K562 (cell line): ENCODE results near the gene RAB3GAP2. TPM values are rescaled to one million over a fixed set of nuclear protein-coding genes. Genes with fewer than 3 reads are reported as not detected.

Source experiments
- CXXC5 ChIP-seq: fragments of 250-450 bp; sonication (Bioruptor Pico); IDR thresholded peaks from 2 replicates; pipeline ENCODE4 v1.8.0; 2022; ENCODE audit warnings: inconsistent platforms, mild to moderate bottlenecking, moderate library complexity
- MEIS2 ChIP-seq: fragments of 450-650 bp; IDR thresholded peaks from 2 replicates; pipeline ENCODE4 v1.6.1; 2014; ENCODE audit warnings: mild to moderate bottlenecking; ENCODE audit not compliant: partially characterized antibody
- PHF20 ChIP-seq: fragments of 450-650 bp; IDR thresholded peaks from 2 replicates; pipeline ENCODE4 v1.6.1; 2018; ENCODE audit not compliant: partially characterized antibody
- ZEB2 ChIP-seq: fragments of 450-650 bp; IDR thresholded peaks from 2 replicates; pipeline ENCODE4 v1.6.1; 2016
- polyA plus RNA-seq, 8 experiments: library from polyadenylated mRNA; depleted of rRNA in 4 of 8; stranded (reverse) in 5 of 8; unstranded in 3 of 8; fragments of >200 nt; fragmentation: Nextera tagmentation in 2 of 8; fragmentation: Illumina TruSeq in 1 of 8; extraction: Ambion mirVana in 2 of 8; extraction: Trizol in 1 of 8; gene quantifications; 2 replicates each; pipeline versions ENCODE4 v1.2.1 to v1.2.3, GENCODE V29; 2011 to 2014; ENCODE audit warnings: inconsistent platforms in 1 of 8, missing spikeins in 1 of 8
- total RNA-seq, 7 experiments: library from RNA; depleted of rRNA in 6 of 7; stranded (reverse); fragments of >200 nt in 6 of 7; fragmentation: Illumina TruSeq in 2 of 7; extraction: Trizol in 2 of 7; gene quantifications; 2 replicates each; pipeline versions ENCODE4 v1.2.1 to v1.2.3, GENCODE V29; 2011 to 2021; ENCODE audit warnings: low replicate concordance in 1 of 7
- TF ChIP-seq, protein P1 (sequence below), 2 experiments: fragments of 450-650 bp; formaldehyde crosslinking in 1 of 2; IDR thresholded peaks; 2 replicates each; pipeline versions ENCODE4 v1.4.0 to v1.6.1; 2014 to 2020; ENCODE audit warnings: mild to moderate bottlenecking in 2 of 2, borderline replicate concordance in 1 of 2, low read depth in 1 of 2
- TF ChIP-seq, protein P2 (sequence below), 2 experiments: IDR thresholded peaks in 1 of 2; conservative IDR thresholded peaks in 1 of 2; 2 replicates each; pipeline ENCODE4 v1.6.1; 2016; ENCODE audit warnings: low read depth in 2 of 2, mild to moderate bottlenecking in 1 of 2, missing compliant biosample characterization in 1 of 2, missing genetic modification characterization in 1 of 2, moderate library complexity in 1 of 2
- TF ChIP-seq, protein P3 (sequence below): sonication (generic); IDR thresholded peaks from 2 replicates; pipeline ENCODE4 v1.6.1; 2016

Gene RAB3GAP2
- total and polyA plus RNA-seq, 9 of the 15 experiments (the other 6 are each of a cell fraction or from before 2014, with no cell fraction given) = 14.1 to 69.1 (median 32.2) TPM

GRCh38 chr1:220121791-220122530 lies 150.3 kb downstream of the RAB3GAP2 start (continued):
- TF ChIP-seq, protein P1, sequence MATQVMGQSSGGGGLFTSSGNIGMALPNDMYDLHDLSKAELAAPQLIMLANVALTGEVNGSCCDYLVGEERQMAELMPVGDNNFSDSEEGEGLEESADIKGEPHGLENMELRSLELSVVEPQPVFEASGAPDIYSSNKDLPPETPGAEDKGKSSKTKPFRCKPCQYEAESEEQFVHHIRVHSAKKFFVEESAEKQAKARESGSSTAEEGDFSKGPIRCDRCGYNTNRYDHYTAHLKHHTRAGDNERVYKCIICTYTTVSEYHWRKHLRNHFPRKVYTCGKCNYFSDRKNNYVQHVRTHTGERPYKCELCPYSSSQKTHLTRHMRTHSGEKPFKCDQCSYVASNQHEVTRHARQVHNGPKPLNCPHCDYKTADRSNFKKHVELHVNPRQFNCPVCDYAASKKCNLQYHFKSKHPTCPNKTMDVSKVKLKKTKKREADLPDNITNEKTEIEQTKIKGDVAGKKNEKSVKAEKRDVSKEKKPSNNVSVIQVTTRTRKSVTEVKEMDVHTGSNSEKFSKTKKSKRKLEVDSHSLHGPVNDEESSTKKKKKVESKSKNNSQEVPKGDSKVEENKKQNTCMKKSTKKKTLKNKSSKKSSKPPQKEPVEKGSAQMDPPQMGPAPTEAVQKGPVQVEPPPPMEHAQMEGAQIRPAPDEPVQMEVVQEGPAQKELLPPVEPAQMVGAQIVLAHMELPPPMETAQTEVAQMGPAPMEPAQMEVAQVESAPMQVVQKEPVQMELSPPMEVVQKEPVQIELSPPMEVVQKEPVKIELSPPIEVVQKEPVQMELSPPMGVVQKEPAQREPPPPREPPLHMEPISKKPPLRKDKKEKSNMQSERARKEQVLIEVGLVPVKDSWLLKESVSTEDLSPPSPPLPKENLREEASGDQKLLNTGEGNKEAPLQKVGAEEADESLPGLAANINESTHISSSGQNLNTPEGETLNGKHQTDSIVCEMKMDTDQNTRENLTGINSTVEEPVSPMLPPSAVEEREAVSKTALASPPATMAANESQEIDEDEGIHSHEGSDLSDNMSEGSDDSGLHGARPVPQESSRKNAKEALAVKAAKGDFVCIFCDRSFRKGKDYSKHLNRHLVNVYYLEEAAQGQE (IDR thresholded peaks at IDR 0.05; ENCODE audit: borderline replicate concordance) = peak; percentile 92
- TF ChIP-seq, protein P1 (CRISPR knock-in tag; IDR thresholded peaks at IDR 0.05; ENCODE audit: low read depth) = no peak
- TF ChIP-seq, protein P2, sequence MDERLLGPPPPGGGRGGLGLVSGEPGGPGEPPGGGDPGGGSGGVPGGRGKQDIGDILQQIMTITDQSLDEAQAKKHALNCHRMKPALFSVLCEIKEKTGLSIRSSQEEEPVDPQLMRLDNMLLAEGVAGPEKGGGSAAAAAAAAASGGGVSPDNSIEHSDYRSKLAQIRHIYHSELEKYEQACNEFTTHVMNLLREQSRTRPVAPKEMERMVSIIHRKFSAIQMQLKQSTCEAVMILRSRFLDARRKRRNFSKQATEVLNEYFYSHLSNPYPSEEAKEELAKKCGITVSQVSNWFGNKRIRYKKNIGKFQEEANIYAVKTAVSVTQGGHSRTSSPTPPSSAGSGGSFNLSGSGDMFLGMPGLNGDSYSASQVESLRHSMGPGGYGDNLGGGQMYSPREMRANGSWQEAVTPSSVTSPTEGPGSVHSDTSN (CRISPR knock-in tag; IDR thresholded peaks at IDR 0.05; ENCODE audit: low read depth) = no peak
- TF ChIP-seq, protein P2 (tag; conservative IDR thresholded peaks at IDR 0.05; ENCODE audit: low read depth) = 0 out of 2 replicates have a peak, but pooled peaks have one; percentile 32
- TF ChIP-seq ZEB2 = no peak
- TF ChIP-seq PHF20 = no peak
- TF ChIP-seq, protein P3, sequence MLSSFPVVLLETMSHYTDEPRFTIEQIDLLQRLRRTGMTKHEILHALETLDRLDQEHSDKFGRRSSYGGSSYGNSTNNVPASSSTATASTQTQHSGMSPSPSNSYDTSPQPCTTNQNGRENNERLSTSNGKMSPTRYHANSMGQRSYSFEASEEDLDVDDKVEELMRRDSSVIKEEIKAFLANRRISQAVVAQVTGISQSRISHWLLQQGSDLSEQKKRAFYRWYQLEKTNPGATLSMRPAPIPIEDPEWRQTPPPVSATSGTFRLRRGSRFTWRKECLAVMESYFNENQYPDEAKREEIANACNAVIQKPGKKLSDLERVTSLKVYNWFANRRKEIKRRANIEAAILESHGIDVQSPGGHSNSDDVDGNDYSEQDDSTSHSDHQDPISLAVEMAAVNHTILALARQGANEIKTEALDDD = peak; percentile 45; the same call in 1 of the 2 replicates
- peak; percentile 83 for TF ChIP-seq MEIS2
- TF ChIP-seq CXXC5 (CRISPR knock-in tag) = peak; percentile 17; the same call in 1 of the 2 replicates
